Measurements from ENCODE around the gene ADAMTS7.
"Not testable (repeated sequence)": the region's sequence is repeated elsewhere in the genome, so short reads cannot be mapped to it uniquely, and the experiment has no call there.

ADAMTS7 gene

DNA sequence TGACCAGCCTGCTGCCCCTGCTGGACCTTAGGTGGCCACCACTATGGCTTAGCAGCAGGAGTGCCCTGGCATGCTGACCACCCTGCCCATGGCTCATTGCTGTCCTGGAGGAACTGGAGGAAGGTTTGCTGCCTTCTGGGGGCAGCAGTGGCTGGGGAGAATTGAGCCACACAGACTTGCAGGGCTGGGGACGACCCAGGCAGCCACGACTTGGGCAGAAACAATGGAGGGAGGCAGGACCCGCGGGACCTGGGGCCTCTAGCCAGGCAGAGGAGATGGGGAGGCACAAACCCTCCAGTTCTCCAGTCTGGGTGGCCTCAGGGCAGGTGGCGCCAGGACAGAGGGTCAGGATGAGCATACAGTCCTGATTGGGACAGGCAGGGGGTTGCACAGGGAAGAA is 32.8 kb downstream of the ADAMTS7 start:
- TF ChIP-seq PAX5 (IDR thresholded peaks at IDR 0.05; ENCODE audit: insufficient read depth, low read length, severe bottlenecking), result no peak
- no peak for TF ChIP-seq POLR2A (IDR thresholded peaks at IDR 0.05; ENCODE audit: low read depth, low read length)
- no peak for TF ChIP-seq POLR2AphosphoS5 (IDR thresholded peaks at IDR 0.05; ENCODE audit: low read depth, low read length)
- TF ChIP-seq TAF1 (IDR thresholded peaks at IDR 0.05; ENCODE audit: low read depth, low read length), result no peak
- TF ChIP-seq POU2F2 (IDR thresholded peaks at IDR 0.05; ENCODE audit: low read depth, low read length), result no peak
- TF ChIP-seq SPI1 (IDR thresholded peaks at IDR 0.05; ENCODE audit: low read depth, low read length), result no peak
- FAIRE-seq (no peak), DNase-seq (ENCODE audit: insufficient read length, low spot score) (no peak)

- not testable (repeated sequence) for DNase-seq (ENCODE audit: insufficient read length, low spot score); FAIRE-seq
Measured at GRCh38 chr15:78777953-78778345, 33.3 kb downstream of the ADAMTS7 start.

GRCh38 chr15:78777290-78777952 is 33.8 kb downstream of the ADAMTS7 start:
- not testable (repeated sequence) for DNase-seq (ENCODE audit: insufficient read length, low spot score); FAIRE-seq

DNA sequence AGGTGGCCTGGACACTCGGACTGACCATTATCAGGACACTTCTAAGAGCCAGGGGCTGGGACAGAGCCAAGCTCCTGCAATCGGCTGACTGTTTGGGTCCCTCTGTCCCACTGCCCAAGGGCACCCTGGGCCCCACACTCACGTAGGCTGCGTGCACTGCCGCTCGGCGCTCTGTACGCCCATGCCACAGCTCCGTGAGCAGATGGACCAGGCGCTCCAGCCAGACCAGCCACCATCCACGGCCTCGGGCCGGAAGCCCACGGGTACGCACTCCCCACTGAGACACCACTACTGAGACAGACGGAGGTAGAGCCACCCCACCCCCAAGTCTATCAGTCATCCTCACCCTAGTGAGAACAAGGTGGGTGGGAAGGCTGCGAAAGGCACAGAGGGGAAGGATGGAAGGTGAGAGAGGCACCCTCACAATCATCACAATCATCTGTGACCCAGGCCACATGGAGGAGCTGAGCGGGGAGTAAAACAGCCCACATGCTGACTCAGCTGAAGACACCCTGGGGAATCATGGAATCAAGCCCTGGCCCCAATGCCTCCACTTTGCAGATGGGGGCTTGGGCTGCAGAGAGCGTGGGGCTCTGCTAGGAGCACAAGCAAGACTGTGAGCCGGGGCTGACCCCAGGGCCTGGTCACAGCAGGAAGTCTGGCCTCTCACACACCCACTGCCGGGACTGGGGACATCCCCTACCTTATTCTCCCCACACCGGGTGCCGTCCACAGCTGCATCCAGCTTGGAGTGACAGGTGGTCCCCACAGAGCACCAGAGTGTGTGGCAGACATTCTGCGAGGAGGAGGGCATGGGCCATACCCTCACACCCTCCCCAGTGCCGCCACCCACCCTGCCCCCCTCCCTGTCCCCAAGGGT is 35.0 kb downstream of the ADAMTS7 start:
- FAIRE-seq; DNase-seq (ENCODE audit: insufficient read length, low spot score): not testable (repeated sequence)

DNA sequence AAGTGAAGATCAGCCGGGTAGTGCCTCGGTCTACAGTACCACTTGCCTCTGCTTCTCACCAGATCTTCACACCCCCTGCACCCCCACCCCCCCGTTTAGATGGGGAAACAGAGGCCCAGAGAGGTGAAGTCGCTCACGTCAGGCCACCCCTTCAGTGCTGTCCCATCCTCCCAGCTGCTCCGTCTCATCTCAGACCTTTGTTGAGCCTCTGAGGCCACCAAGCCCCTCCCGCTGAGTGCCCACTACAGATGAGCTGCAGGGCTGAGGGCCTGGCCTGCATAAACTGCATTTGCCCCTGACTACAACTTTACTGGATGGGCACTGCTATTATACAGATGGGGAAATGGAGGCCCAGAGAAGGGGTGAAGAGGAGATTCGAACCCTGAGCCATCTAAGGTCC is 35.8 kb downstream of the ADAMTS7 start:
- DNase-seq (ENCODE audit: insufficient read length, low spot score) (no peak), FAIRE-seq (no peak)
- TF ChIP-seq POLR2AphosphoS5 (IDR thresholded peaks at IDR 0.05; ENCODE audit: low read depth, low read length) (no peak), SPI1 (IDR thresholded peaks at IDR 0.05; ENCODE audit: low read depth, low read length) (no peak), POU2F2 (IDR thresholded peaks at IDR 0.05; ENCODE audit: low read depth, low read length) (no peak), PAX5 (IDR thresholded peaks at IDR 0.05; ENCODE audit: insufficient read depth, low read length, severe bottlenecking) (no peak), TAF1 (IDR thresholded peaks at IDR 0.05; ENCODE audit: low read depth, low read length) (no peak), POLR2A (IDR thresholded peaks at IDR 0.05; ENCODE audit: low read depth, low read length) (no peak)

DNA sequence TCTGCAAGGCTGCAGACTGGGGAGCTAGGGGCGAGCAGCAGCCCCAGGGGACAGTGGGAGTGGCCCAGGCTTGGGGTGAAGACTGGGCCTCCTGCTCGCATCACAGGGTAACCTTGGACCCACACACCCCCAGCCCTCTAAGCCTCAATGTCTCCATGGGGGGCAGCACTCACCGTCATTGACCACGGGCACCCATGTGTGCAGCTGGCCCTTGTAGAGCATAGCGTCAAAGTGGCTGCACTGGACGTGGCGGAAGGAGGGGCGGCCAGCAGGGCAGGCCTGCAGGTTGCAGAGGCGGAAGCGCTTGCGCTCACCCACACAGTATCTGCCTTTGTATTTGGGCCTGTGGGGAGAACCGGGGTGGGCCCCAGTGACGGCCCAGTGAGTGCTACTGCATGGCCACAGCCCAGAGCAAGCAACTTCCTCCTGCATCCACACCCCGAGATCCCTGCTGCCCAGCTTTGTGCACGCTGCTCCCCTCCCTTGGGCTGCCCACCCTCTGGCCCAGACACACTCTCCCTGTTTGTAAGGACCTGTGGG is 36.7 kb downstream of the ADAMTS7 start:
- not testable (repeated sequence) for FAIRE-seq; DNase-seq (ENCODE audit: insufficient read length, low spot score)

DNA sequence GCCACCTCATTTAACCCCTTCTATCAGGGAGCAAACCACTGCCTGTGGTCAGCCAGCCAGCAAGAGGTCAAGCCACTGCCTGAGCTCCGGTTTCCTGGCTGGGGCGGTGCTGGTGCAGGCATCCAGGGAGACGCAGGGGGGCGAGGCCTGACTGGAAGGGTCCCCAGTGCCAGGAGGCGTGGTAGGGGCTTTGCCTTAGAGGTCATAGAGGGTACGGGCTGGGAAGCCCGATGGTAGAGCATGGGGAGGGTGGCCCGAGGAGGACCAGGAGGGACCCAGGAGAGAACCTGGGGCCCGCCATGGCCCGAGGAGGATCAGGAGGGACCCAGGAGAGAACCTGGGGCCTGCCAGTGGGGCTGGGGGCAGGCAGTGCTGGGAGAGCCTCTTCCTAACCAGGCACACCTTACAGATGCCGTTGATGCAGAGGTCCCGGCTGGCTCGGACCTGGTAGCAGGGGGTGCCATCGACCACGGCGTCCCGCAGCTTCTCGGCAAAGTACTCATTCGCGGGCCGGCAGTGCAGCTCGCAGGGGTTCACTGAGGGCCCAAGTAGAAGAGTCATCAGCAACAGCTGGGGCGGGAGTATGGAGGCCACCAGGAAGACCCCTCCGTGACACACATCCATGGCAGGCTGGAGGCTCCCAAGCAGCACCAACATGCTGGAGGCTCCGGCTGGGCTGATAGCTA is 37.4 kb downstream of the ADAMTS7 start:
- FAIRE-seq; DNase-seq (ENCODE audit: insufficient read length, low spot score): not testable (repeated sequence)

- no peak for DNase-seq (ENCODE audit: insufficient read length, low spot score)
- FAIRE-seq, result no peak
Measured at GRCh38 chr15:78772738-78773137, 38.5 kb downstream of the ADAMTS7 start.

DNA sequence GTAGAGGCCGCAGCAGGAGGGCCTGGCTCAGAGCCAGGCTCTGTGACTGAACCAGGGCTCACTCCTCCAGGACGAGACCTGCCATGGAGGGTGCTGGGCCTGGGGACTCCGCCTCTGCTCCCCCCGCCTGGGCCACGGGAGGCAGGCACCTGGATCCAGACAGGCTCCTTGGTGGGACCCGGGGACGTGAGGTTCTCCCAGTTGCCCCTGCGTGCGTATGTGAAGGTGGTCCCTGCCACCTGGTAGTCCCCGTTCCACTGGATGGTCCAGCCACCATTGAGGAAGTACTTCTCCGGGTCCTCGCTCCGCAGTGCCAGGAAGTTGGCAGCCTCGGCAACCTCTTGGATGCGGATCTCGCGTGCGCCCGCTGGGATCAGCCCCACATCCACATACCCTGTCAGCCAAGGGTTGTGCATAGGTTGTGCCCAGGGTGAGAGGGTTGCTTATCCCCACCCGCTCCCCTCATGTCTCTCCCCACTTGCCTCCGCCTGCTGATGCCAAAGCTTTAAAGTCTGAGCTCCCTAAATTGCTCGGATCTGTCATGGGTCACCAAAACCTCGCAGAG is 39.7 kb downstream of the ADAMTS7 start:
- not testable (repeated sequence) for FAIRE-seq; DNase-seq (ENCODE audit: insufficient read length, low spot score)

More at GRCh38 chr15:78772738-78773137, 38.5 kb downstream of the ADAMTS7 start:
- TF ChIP-seq SPI1 (IDR thresholded peaks at IDR 0.05; ENCODE audit: low read depth, low read length), result no peak
- TF ChIP-seq POLR2AphosphoS5 (IDR thresholded peaks at IDR 0.05; ENCODE audit: low read depth, low read length), result no peak
- TF ChIP-seq PAX5 (IDR thresholded peaks at IDR 0.05; ENCODE audit: insufficient read depth, low read length, severe bottlenecking), result no peak
- TF ChIP-seq POLR2A (IDR thresholded peaks at IDR 0.05; ENCODE audit: low read depth, low read length), result no peak
- no peak for TF ChIP-seq POU2F2 (IDR thresholded peaks at IDR 0.05; ENCODE audit: low read depth, low read length)
- no peak for TF ChIP-seq TAF1 (IDR thresholded peaks at IDR 0.05; ENCODE audit: low read depth, low read length)

DNA sequence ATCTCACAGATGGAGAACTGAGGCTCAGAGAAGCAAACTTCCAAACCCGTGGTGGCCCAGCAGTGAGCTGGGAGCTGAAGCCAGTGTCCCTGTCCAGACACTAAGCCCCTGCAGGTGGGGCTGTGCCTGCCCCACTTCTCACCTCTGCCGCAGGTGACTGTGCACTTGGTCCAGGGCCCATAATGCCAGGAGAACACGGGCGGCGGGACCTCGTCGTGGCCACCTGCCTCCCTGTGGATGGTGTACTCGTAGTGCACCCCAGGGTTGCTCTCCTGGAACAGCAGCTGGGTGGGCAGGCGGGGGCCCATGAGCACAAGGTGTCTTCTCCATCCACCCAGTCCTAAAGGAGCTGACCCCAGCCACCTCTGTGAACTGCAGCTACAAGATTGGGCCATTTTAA is 40.2 kb downstream of the ADAMTS7 start:
- DNase-seq (ENCODE audit: insufficient read length, low spot score); FAIRE-seq: not testable (repeated sequence)

DNA sequence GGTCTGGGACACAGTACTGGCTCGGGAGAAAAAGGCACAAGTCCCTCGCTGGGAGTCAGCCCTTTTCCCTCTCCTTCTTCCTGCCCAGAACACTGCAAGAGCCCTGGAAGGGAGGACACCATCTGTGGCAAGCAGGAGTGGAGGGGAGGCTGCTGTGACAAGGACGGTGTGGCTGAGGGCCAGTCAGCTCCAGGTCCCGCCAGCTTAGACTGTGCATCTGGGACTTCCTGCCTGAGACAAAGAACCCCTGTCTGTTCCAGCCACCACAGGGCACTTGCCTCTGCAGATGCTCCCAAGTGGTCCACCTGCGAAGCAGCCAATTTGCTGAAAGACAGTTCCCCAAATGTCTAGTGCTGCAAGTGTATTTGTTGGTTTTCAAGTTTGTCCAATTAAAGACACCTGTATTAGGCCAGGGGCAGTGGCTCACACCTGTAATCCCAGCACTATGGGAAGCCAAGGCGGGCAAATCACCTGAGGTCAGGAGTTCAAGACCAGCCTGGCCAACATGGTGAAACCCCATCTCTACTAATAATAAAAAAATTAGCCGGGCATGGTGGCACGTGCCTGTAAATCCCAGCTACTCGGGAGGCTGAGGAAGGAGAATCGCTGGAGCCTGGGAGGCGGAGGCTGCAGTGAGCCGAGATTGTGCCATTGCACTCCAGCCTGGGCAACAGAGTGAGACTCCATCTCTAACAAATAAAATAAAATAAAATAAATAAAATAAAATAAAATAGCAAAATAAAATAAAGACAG is 41.6 kb downstream of the ADAMTS7 start:
- not testable (repeated sequence) for FAIRE-seq; DNase-seq (ENCODE audit: insufficient read length, low spot score)
